Smooth muscle cell (in vitro differentiated cells): Measurements from ENCODE around the gene KCNG2. TPM values are rescaled to one million over a fixed set of nuclear protein-coding genes. Genes with fewer than 3 reads are reported as not detected.

Experiments used
- DNase-seq: peaks from one replicate; lab custom pipeline; 2025; ENCODE audit not compliant: unreplicated experiment; lab: John Stamatoyannopoulos, UW
- H2AFZ ChIP-seq: fragments of 200-600 bp; sonication (generic); 2 replicates; pipeline ENCODE4 v1.6.0; 2016; ENCODE audit warnings: antibody characterized with exemption, low read depth, mild to moderate bottlenecking
- H3F3A ChIP-seq: fragments of 200-600 bp; sonication (generic); 2 replicates; pipeline ENCODE4 v1.6.0; 2017; ENCODE audit warnings: antibody characterized with exemption, low read depth
- H3K27ac ChIP-seq: fragments of 200-600 bp; sonication (generic); 2 replicates; pipeline ENCODE4 v1.5.1; 2016; ENCODE audit warnings: low read depth, mild to moderate bottlenecking
- H3K27me3 ChIP-seq: fragments of 200-600 bp; sonication (generic); 2 replicates; pipeline ENCODE4 v1.6.1; 2016; ENCODE audit warnings: low read depth, mild to moderate bottlenecking
- H3K36me3 ChIP-seq: fragments of 200-600 bp; sonication (generic); 2 replicates; pipeline ENCODE4 v1.5.1; 2016; ENCODE audit warnings: low read depth
- H3K4me1 ChIP-seq: fragments of 200-600 bp; sonication (generic); 2 replicates; pipeline ENCODE4 v1.5.1; 2016; ENCODE audit warnings: low read depth
- H3K4me2 ChIP-seq: fragments of 200-600 bp; sonication (generic); 2 replicates; pipeline ENCODE4 v1.6.0; 2016; ENCODE audit warnings: mild to moderate bottlenecking
- H3K4me3 ChIP-seq: fragments of 200-600 bp; sonication (generic); 2 replicates; pipeline ENCODE4 v1.5.1; 2016; ENCODE audit warnings: mild to moderate bottlenecking
- H3K79me2 ChIP-seq: fragments of 200-600 bp; sonication (generic); 2 replicates; pipeline ENCODE4 v1.6.0; 2016; ENCODE audit warnings: low read depth, mild to moderate bottlenecking
- H3K9ac ChIP-seq: fragments of 200-600 bp; sonication (generic); 2 replicates; pipeline ENCODE4 v1.6.0; 2016; ENCODE audit warnings: low read depth
- H3K9me3 ChIP-seq: fragments of 200-600 bp; sonication (generic); replicated peaks from 2 replicates; pipeline ENCODE4 v1.5.1; 2016; ENCODE audit warnings: low read depth
- H4K20me1 ChIP-seq: fragments of 200-600 bp; sonication (generic); 2 replicates; pipeline ENCODE4 v1.6.0; 2016; ENCODE audit warnings: low read depth
- WGBS: methylation state at CpG from one replicate; pipeline ENCODE4 v1.1.7; 2016; ENCODE audit warnings: low lambda C conversion rate; 5-methylcytosine and 5-hydroxymethylcytosine counted together
- polyA plus RNA-seq: library from polyadenylated mRNA; unstranded; fragments of >200 nt; fragmentation: Nextera tagmentation; extraction: Ambion mirVana; gene quantifications from 2 replicates; pipeline ENCODE4 v1.2.1, GENCODE V29; 2016
- total RNA-seq: library from RNA; depleted of rRNA; stranded (reverse); fragments of >200 nt; gene quantifications from 2 replicates; pipeline ENCODE4 v1.2.3, GENCODE V29; 2014
- TF ChIP-seq, protein P1 (sequence below): fragments of 200-600 bp; sonication (generic); IDR thresholded peaks from 2 replicates; pipeline ENCODE4 v1.5.1; 2017; ENCODE audit warnings: borderline replicate concordance, mild to moderate bottlenecking, antibody characterized with exemption; ENCODE audit not compliant: insufficient read depth, poor library complexity, severe bottlenecking

The KCNG2 gene
- total and polyA plus RNA-seq, 2 experiments from 2014 or later = 0.17 TPM; not detected in 1

DNA sequence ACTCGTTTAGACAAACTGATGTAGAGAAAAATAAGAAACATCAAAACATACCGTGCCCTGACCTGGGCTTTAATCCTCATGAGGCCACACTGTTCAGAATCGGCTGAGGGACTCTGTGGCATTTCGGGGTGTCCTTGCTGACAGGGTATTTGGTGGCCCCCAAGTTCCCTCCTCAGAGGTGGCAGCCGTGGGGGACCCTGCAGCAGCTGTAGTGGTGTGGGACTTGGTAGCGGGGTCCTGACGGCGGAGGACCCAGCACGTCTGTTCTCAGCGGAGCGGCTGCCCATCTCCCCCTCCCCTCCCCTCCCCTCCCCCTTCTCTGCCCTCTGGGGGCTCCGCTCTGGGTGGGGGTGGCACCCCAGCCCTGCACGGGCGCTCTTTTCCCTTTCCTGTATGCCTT, 18.4 kb downstream of the KCNG2 start:
- H3K4me2 ChIP-seq = no peak overlapping the region
- no peaks in the 10 kb centered on the region for H4K20me1 ChIP-seq
- H3K4me1 ChIP-seq = no peaks in the 10 kb centered on the region
- H3F3A ChIP-seq = no peaks in the 10 kb centered on the region
- 83% methylated on average over 7 of the region's 14 CpGs for WGBS
- H3K9me3 ChIP-seq = no peaks in the 10 kb centered on the region
- H3K27me3 ChIP-seq = peaks cover 23% of the 10 kb centered on the region
- H3K36me3 ChIP-seq = no peaks in the 10 kb centered on the region
- DNase-seq = no peak
- no peak overlapping the region for H3K27ac ChIP-seq
- no peak overlapping the region for H3K9ac ChIP-seq
- no peaks in the 10 kb centered on the region for H3K79me2 ChIP-seq
- no peak overlapping the region for H2AFZ ChIP-seq
- no peak overlapping the region for H3K4me3 ChIP-seq
- TF ChIP-seq, protein P1, sequence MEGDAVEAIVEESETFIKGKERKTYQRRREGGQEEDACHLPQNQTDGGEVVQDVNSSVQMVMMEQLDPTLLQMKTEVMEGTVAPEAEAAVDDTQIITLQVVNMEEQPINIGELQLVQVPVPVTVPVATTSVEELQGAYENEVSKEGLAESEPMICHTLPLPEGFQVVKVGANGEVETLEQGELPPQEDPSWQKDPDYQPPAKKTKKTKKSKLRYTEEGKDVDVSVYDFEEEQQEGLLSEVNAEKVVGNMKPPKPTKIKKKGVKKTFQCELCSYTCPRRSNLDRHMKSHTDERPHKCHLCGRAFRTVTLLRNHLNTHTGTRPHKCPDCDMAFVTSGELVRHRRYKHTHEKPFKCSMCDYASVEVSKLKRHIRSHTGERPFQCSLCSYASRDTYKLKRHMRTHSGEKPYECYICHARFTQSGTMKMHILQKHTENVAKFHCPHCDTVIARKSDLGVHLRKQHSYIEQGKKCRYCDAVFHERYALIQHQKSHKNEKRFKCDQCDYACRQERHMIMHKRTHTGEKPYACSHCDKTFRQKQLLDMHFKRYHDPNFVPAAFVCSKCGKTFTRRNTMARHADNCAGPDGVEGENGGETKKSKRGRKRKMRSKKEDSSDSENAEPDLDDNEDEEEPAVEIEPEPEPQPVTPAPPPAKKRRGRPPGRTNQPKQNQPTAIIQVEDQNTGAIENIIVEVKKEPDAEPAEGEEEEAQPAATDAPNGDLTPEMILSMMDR = no peak

DNA sequence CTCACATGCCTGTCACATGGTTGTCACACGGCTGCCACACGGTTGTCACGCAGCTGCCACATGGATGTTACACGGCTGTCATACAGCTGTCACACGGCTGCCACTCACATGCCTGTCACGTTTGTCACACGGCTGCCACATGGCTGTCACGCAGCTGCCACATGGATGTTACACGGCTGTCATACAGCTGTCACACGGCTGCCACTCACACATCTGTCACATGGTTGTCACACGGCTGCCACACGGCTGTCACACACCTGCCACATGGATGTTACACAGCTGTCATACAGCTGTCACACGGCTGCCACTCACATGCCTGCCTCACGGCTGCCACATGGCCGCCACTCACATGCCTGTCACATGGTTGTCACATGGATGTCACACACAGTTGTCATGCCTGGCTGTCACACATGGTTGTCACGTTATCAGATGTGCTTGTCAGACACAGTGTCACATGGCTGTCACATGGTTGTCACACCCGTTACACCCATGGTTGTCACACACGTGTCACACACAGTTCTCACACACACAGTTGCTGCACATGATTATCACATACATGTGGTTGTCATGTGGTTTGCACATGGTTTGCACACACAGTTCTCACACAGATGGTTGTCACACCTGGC, 19.4 kb downstream of the KCNG2 start:
- H3K36me3 ChIP-seq = no peaks in the 10 kb centered on the region
- peaks cover 18% of the 10 kb centered on the region for H3K27me3 ChIP-seq
- H3K4me1 ChIP-seq = no peaks in the 10 kb centered on the region
- H2AFZ ChIP-seq = no peak overlapping the region
- H4K20me1 ChIP-seq = no peaks in the 10 kb centered on the region
- no peak overlapping the region for H3K4me3 ChIP-seq
- TF ChIP-seq, protein P1 = no peak
- no peak overlapping the region for H3K4me2 ChIP-seq
- no peaks in the 10 kb centered on the region for H3K9me3 ChIP-seq
- no peak overlapping the region for H3K9ac ChIP-seq
- H3K79me2 ChIP-seq = no peaks in the 10 kb centered on the region
- DNase-seq = no peak
- H3K27ac ChIP-seq = no peak overlapping the region
- WGBS = 94% methylated on average over 18 of the region's 18 CpGs
- no peaks in the 10 kb centered on the region for H3F3A ChIP-seq

DNA sequence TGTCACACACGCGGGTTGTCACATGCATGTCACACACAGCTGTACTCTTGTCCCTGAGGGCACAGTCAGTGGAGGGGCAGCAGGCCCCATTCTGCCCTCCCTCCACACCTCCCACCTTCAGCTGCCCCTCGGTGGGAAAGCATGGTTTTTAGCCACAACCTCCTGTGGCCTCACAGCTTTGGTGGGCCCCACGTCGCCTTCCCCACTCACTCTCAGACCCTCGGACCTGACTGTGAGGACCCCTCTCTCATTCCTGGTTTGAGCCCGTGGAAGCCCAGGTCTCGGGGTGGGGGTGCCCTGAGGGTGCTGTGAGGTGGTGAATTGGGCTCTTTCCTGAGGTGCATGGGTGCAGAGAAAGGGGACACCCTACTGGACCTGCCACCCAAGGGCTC, 19.9 kb downstream of the KCNG2 start:
- Histone ChIP-seq H3K9ac (no peak overlapping the region), H3K36me3 (no peaks in the 10 kb centered on the region), H3K27me3 (peaks cover 14% of the 10 kb centered on the region), H3K9me3 (no peaks in the 10 kb centered on the region), H4K20me1 (no peaks in the 10 kb centered on the region), H2AFZ (no peak overlapping the region), H3K4me1 (no peaks in the 10 kb centered on the region), H3K79me2 (no peaks in the 10 kb centered on the region), H3F3A (no peaks in the 10 kb centered on the region), H3K4me2 (no peak overlapping the region), H3K4me3 (no peak overlapping the region), H3K27ac (no peak overlapping the region)
- no peak for DNase-seq
- TF ChIP-seq, protein P1 = no peak
- WGBS = 89% methylated on average over 8 of the region's 8 CpGs

DNA sequence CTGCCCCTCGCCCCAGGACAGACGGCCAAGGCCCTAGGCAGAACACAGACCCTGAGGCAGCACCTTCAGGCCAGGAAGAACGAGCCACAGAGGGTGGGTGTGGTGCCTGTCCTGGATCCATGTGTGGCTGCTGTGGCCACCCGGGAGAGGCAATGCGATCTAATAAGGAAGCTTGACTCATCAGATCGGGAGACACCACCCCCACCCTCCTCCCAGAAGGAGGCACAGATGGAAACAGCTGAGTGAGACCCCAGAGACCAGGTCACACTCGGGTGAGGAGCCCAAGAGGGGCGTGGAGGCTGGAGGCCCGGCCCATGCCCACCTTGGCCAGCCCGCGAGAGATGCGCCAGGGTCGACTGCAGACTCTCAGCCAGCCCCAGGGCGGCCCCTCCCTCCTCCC, 20.3 kb downstream of the KCNG2 start:
- Histone ChIP-seq H3K27me3 (peaks cover 13% of the 10 kb centered on the region), H3K4me3 (no peak overlapping the region), H3K36me3 (no peaks in the 10 kb centered on the region), H3K9ac (no peak overlapping the region), H3F3A (no peaks in the 10 kb centered on the region), H3K4me1 (no peaks in the 10 kb centered on the region), H2AFZ (no peak overlapping the region), H3K27ac (no peak overlapping the region), H3K9me3 (no peaks in the 10 kb centered on the region), H3K4me2 (no peak overlapping the region), H4K20me1 (no peaks in the 10 kb centered on the region), H3K79me2 (no peaks in the 10 kb centered on the region)
- 75% methylated on average over 14 of the region's 14 CpGs for WGBS
- TF ChIP-seq, protein P1 = no peak
- DNase-seq = no peak
